CD14-positive monocyte (primary cell): ENCODE results near the gene BCL2. TPM values are rescaled to one million over a fixed set of nuclear protein-coding genes. Genes with fewer than 3 reads are reported as not detected.

ENCODE experiments used
- DNase-seq, 3 donors: peaks; one replicate each; pipeline ENCODE4 v3.0.0-alpha.2; 2011 to 2022
- H2AFZ ChIP-seq: 2 replicates; pipeline ENCODE4 v1.6.0; 2012; ENCODE audit warnings: mild to moderate bottlenecking, low read depth, low read length, inconsistent platforms; ENCODE audit not compliant: insufficient read depth, poor library complexity, severe bottlenecking
- H3K27ac ChIP-seq, 2 donors: 1 replicate in 1 of 2; 2 replicates in 1 of 2; pipeline ENCODE4 v1.5.1; 2012 to 2013; ENCODE audit warnings: low read length in 2 of 2, control low read depth in 1 of 2, inconsistent platforms in 1 of 2, low read depth in 1 of 2, mild to moderate bottlenecking in 1 of 2
- H3K27me3 ChIP-seq, 2 donors: one replicate each; pipeline versions ENCODE4 v1.6.0 to v1.6.1; 2011 to 2013; ENCODE audit warnings: low read length in 2 of 2; ENCODE audit not compliant: control insufficient read depth in 2 of 2, insufficient read depth in 2 of 2
- H3K36me3 ChIP-seq, 2 donors: replicated peaks in 1 of 2; 1 replicate in 1 of 2; 2 replicates in 1 of 2; pipeline versions ENCODE4 v1.5.1 to v1.6.1; 2012 to 2013; ENCODE audit warnings: low read length in 2 of 2, control low read depth in 1 of 2, inconsistent platforms in 1 of 2, mild to moderate bottlenecking in 1 of 2; ENCODE audit not compliant: insufficient read depth in 2 of 2, control insufficient read depth in 1 of 2
- H3K4me1 ChIP-seq, 2 donors: 1 replicate in 1 of 2; 2 replicates in 1 of 2; pipeline versions ENCODE4 v1.5.1 to v1.6.1; 2012 to 2013; ENCODE audit warnings: low read length in 2 of 2, control low read depth in 1 of 2, inconsistent platforms in 1 of 2, mild to moderate bottlenecking in 1 of 2, moderate library complexity in 1 of 2; ENCODE audit not compliant: insufficient read depth in 2 of 2, control insufficient read depth in 1 of 2
- H3K4me2 ChIP-seq: replicated peaks from 2 replicates; pipeline ENCODE3; 2012; ENCODE audit warnings: low read length, moderate library complexity, mild to moderate bottlenecking; ENCODE audit not compliant: poor library complexity, severe bottlenecking; ENCODE audit errors: extremely low read depth
- H3K4me3 ChIP-seq, 3 experiments: fragments of 200-600 bp in 1 of 3; sonication (generic) in 1 of 3; replicated peaks in 1 of 3; 1 replicate in 2 of 3; 2 replicates in 1 of 3; pipeline ENCODE4 v1.5.1; 2011 to 2013; ENCODE audit warnings: low read length in 3 of 3, mild to moderate bottlenecking in 3 of 3, control low read depth in 2 of 3, low read depth in 2 of 3, inconsistent platforms in 1 of 3, moderate library complexity in 1 of 3
- H3K79me2 ChIP-seq: 2 replicates; pipeline ENCODE4 v1.6.0; 2012; ENCODE audit warnings: mild to moderate bottlenecking, control low read depth, inconsistent platforms, low read length, moderate library complexity; ENCODE audit not compliant: insufficient read depth
- H3K9ac ChIP-seq: 2 replicates; pipeline ENCODE4 v1.6.0; 2017; ENCODE audit warnings: low read length, mild to moderate bottlenecking; ENCODE audit not compliant: insufficient read depth, poor library complexity, severe bottlenecking
- H3K9me3 ChIP-seq, 2 donors: replicated peaks in 1 of 2; 1 replicate in 1 of 2; 2 replicates in 1 of 2; pipeline versions ENCODE4 v1.5.1 to v1.6.1; 2012 to 2013; ENCODE audit warnings: low read length in 2 of 2, control low read depth in 1 of 2; ENCODE audit not compliant: control insufficient read depth in 1 of 2, insufficient read depth in 1 of 2
- H4K20me1 ChIP-seq: 2 replicates; pipeline ENCODE4 v1.6.0; 2012; ENCODE audit warnings: mild to moderate bottlenecking, low read length, control low read depth, moderate library complexity; ENCODE audit not compliant: insufficient read depth
- H3K27ac Mint-ChIP-seq, 7 donors: one replicate each; pipeline ENCODE4 v1.8.0; 2020; ENCODE audit warnings: mild to moderate bottlenecking in 7 of 7, mixed read lengths in 7 of 7, moderate library complexity in 6 of 7, inconsistent platforms in 2 of 7
- H3K27me3 Mint-ChIP-seq, 3 donors: one replicate each; pipeline ENCODE4 v1.8.0; 2021 to 2022; ENCODE audit warnings: low read depth in 3 of 3, mild to moderate bottlenecking in 3 of 3, mixed read lengths in 3 of 3, moderate library complexity in 3 of 3, inconsistent platforms in 1 of 3
- H3K36me3 Mint-ChIP-seq, 2 donors: one replicate each; pipeline ENCODE4 v1.8.0; 2020; ENCODE audit warnings: mixed read lengths in 2 of 2, inconsistent platforms in 1 of 2, mild to moderate bottlenecking in 1 of 2
- H3K4me1 Mint-ChIP-seq: one replicate; pipeline ENCODE4 v1.8.0; 2020; ENCODE audit warnings: mild to moderate bottlenecking, mixed read lengths
- H3K4me3 Mint-ChIP-seq, 2 donors: one replicate each; pipeline ENCODE4 v1.8.0; 2020; ENCODE audit warnings: mild to moderate bottlenecking in 2 of 2, mixed read lengths in 2 of 2, moderate library complexity in 1 of 2
- H3K9me3 Mint-ChIP-seq, 7 donors: one replicate each; pipeline ENCODE4 v1.8.0; 2020 to 2022; ENCODE audit warnings: mixed read lengths in 7 of 7, mild to moderate bottlenecking in 6 of 7, moderate library complexity in 6 of 7, inconsistent platforms in 2 of 7
- CTCF ChIP-seq: fragments of 200-600 bp; IDR thresholded peaks from one replicate; pipeline ENCODE4 v1.8.0; 2022; ENCODE audit warnings: antibody characterized with exemption, mild to moderate bottlenecking
- WGBS: methylation state at CpG from one replicate; pipeline ENCODE4 v1.1.5; 2013; ENCODE audit warnings: missing lambda C conversion rate; ENCODE audit not compliant: insufficient coverage; 5-methylcytosine and 5-hydroxymethylcytosine counted together
- intact Hi-C, 2 donors: fragments of 100-400 bp; cut with micrococcal nuclease; formaldehyde crosslinking; loops; one replicate each; pipeline versions ENCODE4 v1.15.0 to v1.15.1; 2023
- polyA plus RNA-seq, 3 donors: library from polyadenylated mRNA; depleted of rRNA in 1 of 3; unstranded in 2 of 3; stranded (reverse) in 1 of 3; fragments of 300-500 nt in 2 of 3; fragments of >200 nt in 1 of 3; fragmentation: Illumina TruSeq in 2 of 3; gene quantifications; 1 replicate in 2 of 3; 2 replicates in 1 of 3; pipeline ENCODE4 v1.2.3, GENCODE V29; 2012 to 2021

The BCL2 gene
- polyA plus RNA-seq, 3 donors, result 0.58 to 2.5 (median 1.1) TPM

GRCh38 chr18:63238693-63239075 lies 80.9 kb downstream of the BCL2 start:
- H2AFZ ChIP-seq, result no peak overlapping the region
- H3K4me2 ChIP-seq, result peak overlapping the region; percentile 3
- no peak for DNase-seq
- Mint-ChIP-seq H3K4me3 (no peak overlapping the region), H3K9me3 (no peaks in the 10 kb centered on the region), H3K36me3 (no peaks in the 10 kb centered on the region), H3K27ac (peak overlapping the region in 3 of 7 donors; percentile 5 to 78 (median 44)), H3K27me3 (no peaks in the 10 kb centered on the region), H3K4me1 (peaks cover 45% of the 10 kb centered on the region)
- H3K36me3 ChIP-seq, result no peaks in the 10 kb centered on the region
- H3K9me3 ChIP-seq, result no peaks in the 10 kb centered on the region
- no peak for TF ChIP-seq CTCF
- 72% methylated on average over 2 of the region's 9 CpGs for WGBS
- H3K4me1 ChIP-seq, result peaks cover 43 to 46% of the 10 kb centered on the region in 2 donors
- no peak overlapping the region for H3K9ac ChIP-seq
- peak overlapping the region in 1 of 2 donors; percentile 100 for H3K27ac ChIP-seq
- H3K4me3 ChIP-seq, result no peak overlapping the region
- H3K27me3 ChIP-seq, result no peaks in the 10 kb centered on the region
- peaks cover 38% of the 10 kb centered on the region for H3K79me2 ChIP-seq
- intact Hi-C loops, result loop anchor here in 1 of 2 donors (5.0 kb wide), 1 partner anchor 64 kb away; no protein-coding TSS in a partner anchor
- no peaks in the 10 kb centered on the region for H4K20me1 ChIP-seq

GRCh38 chr18:63237881-63238692 lies 81.5 kb downstream of the BCL2 start:
- Histone ChIP-seq H3K27me3 (no peaks in the 10 kb centered on the region), H3K4me3 (no peak overlapping the region), H3K79me2 (peaks cover 42% of the 10 kb centered on the region), H3K4me1 (peaks cover 43 to 46% of the 10 kb centered on the region in 2 donors), H3K9ac (no peak overlapping the region), H3K36me3 (no peaks in the 10 kb centered on the region), H3K27ac (peak overlapping the region in 1 of 2 donors; percentile 100), H4K20me1 (no peaks in the 10 kb centered on the region), H3K9me3 (no peaks in the 10 kb centered on the region), H3K4me2 (peak overlapping the region; percentile 75), H2AFZ (no peak overlapping the region)
- no peaks in the 10 kb centered on the region for H3K36me3 Mint-ChIP-seq
- no peak overlapping the region for H3K4me3 Mint-ChIP-seq
- intact Hi-C loops, result loop anchor here in 1 of 2 donors (5.0 kb wide), 1 partner anchor 64 kb away; no protein-coding TSS in a partner anchor
- TF ChIP-seq CTCF, result no peak
- no peaks in the 10 kb centered on the region for H3K27me3 Mint-ChIP-seq
- no peaks in the 10 kb centered on the region for H3K9me3 Mint-ChIP-seq
- peak overlapping the region; percentile 99 to 100 (median 99) for H3K27ac Mint-ChIP-seq
- no peak for DNase-seq
- H3K4me1 Mint-ChIP-seq, result peaks cover 45% of the 10 kb centered on the region
- 86% methylated on average over 6 of the region's 14 CpGs for WGBS
